DND-41 (cell line): ENCODE results near the gene ADAM15.
A peak's percentile ranks its signal among the peaks of the same experiment; 100 is the strongest.

Experiments
- ATAC-seq: fragments of 200-7000 bp; cut with Tn5 transposase; 3 replicates; pipeline ENCODE4 v1.9.1; 2021; ENCODE audit warnings: low read depth; ENCODE audit not compliant: insufficient read depth
- DNase-seq: peaks from one replicate; pipeline ENCODE4 v3.0.0-alpha.2; 2020
- H2AFZ ChIP-seq: 2 replicates; pipeline ENCODE4 v1.6.0; 2012; ENCODE audit warnings: low read depth, low read length
- H3K27ac ChIP-seq: 2 replicates; pipeline ENCODE4 v1.5.1; 2012; ENCODE audit warnings: low read length, inconsistent platforms
- H3K27me3 ChIP-seq: fragments of 200-600 bp; sonication (generic); 2 replicates; pipeline ENCODE4 v1.6.0; 2012; ENCODE audit warnings: low read length, mild to moderate bottlenecking, inconsistent platforms; ENCODE audit not compliant: insufficient read depth, poor library complexity
- H3K36me3 ChIP-seq: 2 replicates; pipeline ENCODE4 v1.5.1; 2012; ENCODE audit warnings: low read length, inconsistent platforms; ENCODE audit not compliant: insufficient read depth
- H3K4me1 ChIP-seq: 2 replicates; pipeline ENCODE4 v1.5.1; 2012; ENCODE audit warnings: mild to moderate bottlenecking, low read length; ENCODE audit not compliant: insufficient read depth
- H3K4me2 ChIP-seq: 2 replicates; pipeline ENCODE4 v1.6.0; 2012; ENCODE audit warnings: mild to moderate bottlenecking, moderate library complexity, low read length, inconsistent platforms; ENCODE audit not compliant: insufficient read depth
- H3K4me3 ChIP-seq, 2 experiments: fragments of 200-600 bp in 1 of 2; shearing (Covaris generic) in 1 of 2; 2 replicates each; pipeline ENCODE4 v1.5.1; 2012 to 2016; ENCODE audit warnings: inconsistent platforms in 2 of 2, low read length in 2 of 2, mild to moderate bottlenecking in 2 of 2, low read depth in 1 of 2, moderate library complexity in 1 of 2
- H3K79me2 ChIP-seq: 2 replicates; pipeline ENCODE4 v1.6.0; 2012; ENCODE audit warnings: low read length, inconsistent platforms; ENCODE audit not compliant: insufficient read depth
- H3K9ac ChIP-seq: 2 replicates; pipeline ENCODE4 v1.6.0; 2012; ENCODE audit warnings: low read depth, mild to moderate bottlenecking, inconsistent platforms, low read length, moderate library complexity
- H3K9me3 ChIP-seq: 2 replicates; pipeline ENCODE4 v1.5.1; 2012; ENCODE audit warnings: low read length, moderate library complexity, mild to moderate bottlenecking, inconsistent platforms; ENCODE audit not compliant: insufficient read depth, severe bottlenecking
- H4K20me1 ChIP-seq: 2 replicates; pipeline ENCODE4 v1.6.0; 2012; ENCODE audit warnings: low read length; ENCODE audit not compliant: insufficient read depth
- CTCF ChIP-seq: IDR thresholded peaks from 2 replicates; pipeline ENCODE4 v1.5.1; 2012; ENCODE audit warnings: borderline replicate concordance, low read length, moderate library complexity, mild to moderate bottlenecking; ENCODE audit not compliant: poor library complexity, severe bottlenecking; ENCODE audit errors: extremely low read depth
- EZH2 ChIP-seq: IDR thresholded peaks from 3 replicates; pipeline ENCODE4 v1.6.1; 2012; ENCODE audit warnings: borderline replicate concordance, low read depth, mild to moderate bottlenecking, moderate library complexity, low read length, inconsistent platforms; ENCODE audit not compliant: severe bottlenecking

The ADAM15 gene

GRCh38 chr1:155053531-155054105 lies 2.5 kb downstream of the ADAM15 start:
- H3K79me2 ChIP-seq: no peaks in the 10 kb centered on the region
- no peak overlapping the region for H3K4me2 ChIP-seq
- H3K4me1 ChIP-seq: peaks cover 15% of the 10 kb centered on the region
- peaks cover 34% of the 10 kb centered on the region for H3K27me3 ChIP-seq
- peaks cover 15% of the 10 kb centered on the region for H4K20me1 ChIP-seq
- H3K9me3 ChIP-seq: no peaks in the 10 kb centered on the region
- no peak overlapping the region for H2AFZ ChIP-seq
- no peak overlapping the region for H3K27ac ChIP-seq
- H3K9ac ChIP-seq: no peak overlapping the region
- ATAC-seq: no peak
- H3K4me3 ChIP-seq: no peak overlapping the region
- DNase-seq: no peak
- TF ChIP-seq CTCF: no peak
- no peak for TF ChIP-seq EZH2
- no peaks in the 10 kb centered on the region for H3K36me3 ChIP-seq

DNA sequence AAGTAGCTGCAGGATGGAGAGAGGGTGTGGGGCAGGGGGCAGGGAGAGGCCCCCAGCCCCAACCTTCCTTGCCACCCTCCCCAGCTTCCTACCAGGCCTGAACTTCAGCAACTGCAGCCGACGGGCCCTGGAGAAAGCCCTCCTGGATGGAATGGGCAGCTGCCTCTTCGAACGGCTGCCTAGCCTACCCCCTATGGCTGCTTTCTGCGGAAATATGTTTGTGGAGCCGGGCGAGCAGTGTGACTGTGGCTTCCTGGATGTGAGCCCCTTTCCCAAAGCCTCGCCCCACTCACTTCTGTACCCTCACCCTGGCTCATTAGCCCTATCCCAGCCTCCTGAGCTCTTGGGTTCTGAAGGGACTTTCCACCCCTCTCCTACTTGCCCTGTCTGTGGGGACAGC lies 6.0 kb downstream of the ADAM15 start:
- H2AFZ ChIP-seq: no peak overlapping the region
- no peaks in the 10 kb centered on the region for H3K36me3 ChIP-seq
- H3K9ac ChIP-seq: no peak overlapping the region
- H3K9me3 ChIP-seq: no peaks in the 10 kb centered on the region
- peaks cover 24% of the 10 kb centered on the region for H4K20me1 ChIP-seq
- no peak for ATAC-seq
- peaks cover 11% of the 10 kb centered on the region for H3K27me3 ChIP-seq
- no peak overlapping the region for H3K4me3 ChIP-seq
- no peak overlapping the region for H3K4me2 ChIP-seq
- no peaks in the 10 kb centered on the region for H3K79me2 ChIP-seq
- H3K27ac ChIP-seq: no peak overlapping the region
- H3K4me1 ChIP-seq: peaks cover 7% of the 10 kb centered on the region
- no peak for TF ChIP-seq EZH2
- DNase-seq: no peak

- no peaks in the 10 kb centered on the region for H3K9me3 ChIP-seq
- no peak for ATAC-seq
- no peaks in the 10 kb centered on the region for H3K36me3 ChIP-seq
- H4K20me1 ChIP-seq: peaks cover 27% of the 10 kb centered on the region
- H3K79me2 ChIP-seq: no peaks in the 10 kb centered on the region
- TF ChIP-seq EZH2 (no peak), CTCF (peak; percentile 9)
- no peak overlapping the region for H3K9ac ChIP-seq
- peaks cover 13% of the 10 kb centered on the region for H3K4me1 ChIP-seq
- peaks cover 9% of the 10 kb centered on the region for H3K27me3 ChIP-seq
- no peak overlapping the region for H2AFZ ChIP-seq
- H3K4me3 ChIP-seq: no peak overlapping the region
- no peak overlapping the region for H3K27ac ChIP-seq
- no peak for DNase-seq
- H3K4me2 ChIP-seq: no peak overlapping the region
Measured at GRCh38 chr1:155057788-155058211, 6.7 kb downstream of the ADAM15 start.

DNA sequence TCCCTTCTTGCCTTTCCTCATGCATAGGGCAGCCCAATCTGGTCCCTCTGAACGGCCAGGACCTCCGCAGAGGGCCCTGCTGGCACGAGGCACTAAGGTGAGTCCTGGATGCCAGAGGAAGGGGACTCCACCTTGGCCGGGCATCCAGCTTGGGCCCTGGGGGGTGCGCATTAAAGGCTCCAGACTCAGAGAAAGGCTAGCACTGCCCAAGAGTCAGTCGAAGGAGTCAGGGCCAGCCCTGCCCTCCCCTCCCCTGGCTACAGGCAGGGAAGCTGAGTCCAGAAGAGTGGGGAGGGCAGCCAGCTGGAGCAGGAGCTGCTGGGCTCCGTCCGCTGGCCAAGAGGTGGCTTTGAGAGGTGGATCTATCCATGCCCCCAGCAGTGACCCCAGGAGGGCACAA lies 9.6 kb downstream of the ADAM15 start:
- H3K4me2 ChIP-seq: no peak overlapping the region
- no peak for ATAC-seq
- H3K27me3 ChIP-seq: peaks cover 14% of the 10 kb centered on the region
- peaks cover 40% of the 10 kb centered on the region for H4K20me1 ChIP-seq
- no peak overlapping the region for H3K9ac ChIP-seq
- no peak for TF ChIP-seq CTCF
- TF ChIP-seq EZH2: no peak
- H3K4me3 ChIP-seq: no peak overlapping the region
- peaks cover 3% of the 10 kb centered on the region for H3K79me2 ChIP-seq
- no peak overlapping the region for H3K27ac ChIP-seq
- H3K4me1 ChIP-seq: peaks cover 33% of the 10 kb centered on the region
- H3K36me3 ChIP-seq: no peaks in the 10 kb centered on the region; the same call in 1 of the 2 replicates
- DNase-seq: no peak
- H3K9me3 ChIP-seq: no peaks in the 10 kb centered on the region
- no peak overlapping the region for H2AFZ ChIP-seq
